Measurements from ENCODE around the gene NFIB. TPM values are rescaled to one million over a fixed set of nuclear protein-coding genes. Genes with fewer than 3 reads are reported as not detected.

Gene NFIB
- total and polyA plus RNA-seq, 2 experiments from 2014 or later = 15.2 to 27.3 TPM

DNA sequence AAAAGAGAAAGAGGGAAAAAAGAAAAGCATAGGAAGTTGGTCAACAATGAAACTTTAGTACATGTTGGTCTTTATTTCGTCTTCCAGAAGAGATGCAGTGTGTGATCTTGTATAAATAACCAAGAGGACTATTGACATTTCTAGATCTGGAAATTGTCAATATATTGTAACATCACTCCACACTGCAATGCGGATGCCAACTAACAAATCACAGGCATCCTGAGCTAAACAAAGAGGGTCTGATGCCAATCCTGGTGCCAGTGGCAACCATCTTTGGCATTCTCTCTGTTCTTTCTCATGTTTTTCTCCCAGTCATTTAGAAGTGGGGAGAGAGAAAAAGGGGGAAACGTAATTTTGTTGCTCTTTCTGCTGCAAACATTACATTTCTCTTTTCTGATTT, 9.7 kb downstream of the NFIB start:
- Histone ChIP-seq H3K27ac (no peak overlapping the region), H3K4me1 (ENCODE audit: insufficient read depth) (peaks cover 31% of the 10 kb centered on the region), H3K36me3 (replicated peaks; ENCODE audit: insufficient read depth, low read depth) (no peaks in the 10 kb centered on the region), H3K9me2 (replicated peaks; ENCODE audit: insufficient read depth) (no peaks in the 10 kb centered on the region), H3K9me3 (ENCODE audit: low read depth) (no peaks in the 10 kb centered on the region), H3K79me2 (peaks cover 100% of the 10 kb centered on the region), H3K27me3 (no peaks in the 10 kb centered on the region), H4K20me1 (ENCODE audit: insufficient read depth, poor library complexity, severe bottlenecking) (peaks cover 46% of the 10 kb centered on the region), H3K4me2 (no peak overlapping the region), H3K4me3 (no peak overlapping the region), H2AFZ (no peak overlapping the region)
- no peak for TF ChIP-seq EZH2 (IDR thresholded peaks at IDR 0.05; ENCODE audit: borderline replicate concordance)
- TF ChIP-seq, protein P1, sequence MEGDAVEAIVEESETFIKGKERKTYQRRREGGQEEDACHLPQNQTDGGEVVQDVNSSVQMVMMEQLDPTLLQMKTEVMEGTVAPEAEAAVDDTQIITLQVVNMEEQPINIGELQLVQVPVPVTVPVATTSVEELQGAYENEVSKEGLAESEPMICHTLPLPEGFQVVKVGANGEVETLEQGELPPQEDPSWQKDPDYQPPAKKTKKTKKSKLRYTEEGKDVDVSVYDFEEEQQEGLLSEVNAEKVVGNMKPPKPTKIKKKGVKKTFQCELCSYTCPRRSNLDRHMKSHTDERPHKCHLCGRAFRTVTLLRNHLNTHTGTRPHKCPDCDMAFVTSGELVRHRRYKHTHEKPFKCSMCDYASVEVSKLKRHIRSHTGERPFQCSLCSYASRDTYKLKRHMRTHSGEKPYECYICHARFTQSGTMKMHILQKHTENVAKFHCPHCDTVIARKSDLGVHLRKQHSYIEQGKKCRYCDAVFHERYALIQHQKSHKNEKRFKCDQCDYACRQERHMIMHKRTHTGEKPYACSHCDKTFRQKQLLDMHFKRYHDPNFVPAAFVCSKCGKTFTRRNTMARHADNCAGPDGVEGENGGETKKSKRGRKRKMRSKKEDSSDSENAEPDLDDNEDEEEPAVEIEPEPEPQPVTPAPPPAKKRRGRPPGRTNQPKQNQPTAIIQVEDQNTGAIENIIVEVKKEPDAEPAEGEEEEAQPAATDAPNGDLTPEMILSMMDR (IDR thresholded peaks at IDR 0.05; ENCODE audit: poor library complexity) = no peak
- no peak for TF ChIP-seq EZH2phosphoT487 (IDR thresholded peaks at IDR 0.05; ENCODE audit: low read depth, severe bottlenecking, unreplicated experiment)
- no peak for DNase-seq (ENCODE audit: low spot score)
- 84% methylated on average over 3 of the region's 3 CpGs for WGBS (ENCODE audit: low lambda C conversion rate, missing lambda C conversion rate)

DNA sequence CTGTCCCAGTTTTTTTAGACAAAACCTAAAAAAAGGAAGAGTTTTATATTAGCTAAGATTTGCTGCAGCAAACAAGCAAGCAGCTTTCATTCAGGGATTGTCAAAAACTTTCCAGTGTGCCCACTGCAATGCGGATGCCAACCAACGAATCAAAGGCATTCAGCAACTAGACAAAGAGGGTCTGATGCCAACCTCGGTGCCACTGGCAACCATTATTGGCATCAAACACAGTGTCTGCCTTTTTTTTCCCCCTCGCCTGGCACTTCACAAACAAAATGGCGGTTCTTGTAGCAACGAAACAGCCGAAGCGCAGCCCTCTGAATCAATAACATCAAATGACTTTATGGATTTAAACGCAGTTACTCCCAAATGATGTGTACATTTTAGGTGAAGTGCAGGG, 10.4 kb downstream of the NFIB start:
- H4K20me1 ChIP-seq (ENCODE audit: insufficient read depth, poor library complexity, severe bottlenecking) = peaks cover 54% of the 10 kb centered on the region
- peaks cover 31% of the 10 kb centered on the region for H3K4me1 ChIP-seq (ENCODE audit: insufficient read depth)
- no peak for TF ChIP-seq EZH2 (IDR thresholded peaks at IDR 0.05; ENCODE audit: borderline replicate concordance)
- no peak for TF ChIP-seq EZH2phosphoT487 (IDR thresholded peaks at IDR 0.05; ENCODE audit: low read depth, severe bottlenecking, unreplicated experiment)
- TF ChIP-seq, protein P1 (IDR thresholded peaks at IDR 0.05; ENCODE audit: poor library complexity) = no peak
- DNase-seq (ENCODE audit: low spot score) = no peak
- H3K79me2 ChIP-seq = peaks cover 100% of the 10 kb centered on the region
- H3K36me3 ChIP-seq (replicated peaks; ENCODE audit: insufficient read depth, low read depth) = no peaks in the 10 kb centered on the region
- no peak overlapping the region for H3K4me3 ChIP-seq
- H3K27me3 ChIP-seq = no peaks in the 10 kb centered on the region
- H3K9me3 ChIP-seq (ENCODE audit: low read depth) = no peaks in the 10 kb centered on the region
- no peak overlapping the region for H3K4me2 ChIP-seq
- H2AFZ ChIP-seq = no peak overlapping the region
- 97% methylated on average over 9 of the region's 9 CpGs for WGBS (ENCODE audit: low lambda C conversion rate, missing lambda C conversion rate)
- no peaks in the 10 kb centered on the region for H3K9me2 ChIP-seq (replicated peaks; ENCODE audit: insufficient read depth)
- no peak overlapping the region for H3K27ac ChIP-seq

DNA sequence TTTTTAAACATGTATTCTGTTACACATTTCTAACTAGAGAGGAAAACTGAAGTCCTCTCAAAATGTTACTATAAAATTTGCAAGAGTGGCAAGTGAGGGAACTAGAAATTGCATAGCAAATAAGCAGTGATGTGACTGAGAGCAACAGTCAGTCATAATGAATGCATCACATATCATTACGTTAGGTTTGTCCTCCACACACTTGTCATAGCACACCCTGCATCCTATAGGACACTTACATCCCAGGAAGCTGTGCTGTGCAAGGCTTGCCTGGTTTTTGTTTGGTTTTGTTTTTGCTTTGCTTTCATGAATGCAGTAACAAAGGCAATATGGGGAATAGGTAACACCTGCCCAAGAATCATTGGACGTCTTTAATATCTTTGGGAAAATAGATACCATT, 10.8 kb downstream of the NFIB start:
- no peak for TF ChIP-seq EZH2phosphoT487 (IDR thresholded peaks at IDR 0.05; ENCODE audit: low read depth, severe bottlenecking, unreplicated experiment)
- TF ChIP-seq, protein P1 (IDR thresholded peaks at IDR 0.05; ENCODE audit: poor library complexity) = no peak
- TF ChIP-seq EZH2 (IDR thresholded peaks at IDR 0.05; ENCODE audit: borderline replicate concordance) = no peak
- Histone ChIP-seq H3K4me1 (ENCODE audit: insufficient read depth) (peaks cover 31% of the 10 kb centered on the region), H3K27ac (no peak overlapping the region)

DNA sequence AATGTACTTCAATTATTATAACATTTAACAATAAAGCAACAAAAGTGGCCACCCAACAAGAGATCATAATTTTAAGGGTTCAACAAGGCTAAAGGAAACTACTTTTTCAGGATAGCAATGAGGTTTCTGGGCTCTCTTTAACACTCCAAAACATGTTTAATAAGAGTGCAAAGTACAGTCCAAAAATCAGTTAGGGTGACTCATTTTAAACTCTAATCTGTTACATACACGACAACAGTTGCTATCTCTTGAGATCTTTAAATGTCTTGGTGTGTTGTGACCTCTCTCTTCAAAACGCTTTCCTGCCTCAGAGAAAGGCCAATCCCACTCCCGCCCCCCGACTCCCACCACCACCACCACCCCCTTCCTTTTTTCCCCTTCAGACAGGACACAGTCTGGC, 11.5 kb downstream of the NFIB start:
- Histone ChIP-seq H3K4me3 (no peak overlapping the region), H3K9me3 (ENCODE audit: low read depth) (no peaks in the 10 kb centered on the region), H3K9me2 (replicated peaks; ENCODE audit: insufficient read depth) (no peaks in the 10 kb centered on the region), H2AFZ (no peak overlapping the region), H3K27me3 (no peaks in the 10 kb centered on the region), H3K36me3 (replicated peaks; ENCODE audit: insufficient read depth, low read depth) (no peaks in the 10 kb centered on the region), H3K4me1 (ENCODE audit: insufficient read depth) (peaks cover 24% of the 10 kb centered on the region), H4K20me1 (ENCODE audit: insufficient read depth, poor library complexity, severe bottlenecking) (peaks cover 53% of the 10 kb centered on the region), H3K79me2 (peaks cover 100% of the 10 kb centered on the region), H3K4me2 (peak overlapping the region; percentile 38), H3K27ac (no peak overlapping the region)
- 42% methylated on average over 3 of the region's 4 CpGs for WGBS (ENCODE audit: low lambda C conversion rate, missing lambda C conversion rate)
- no peak for DNase-seq (ENCODE audit: low spot score)
- TF ChIP-seq, protein P1 (IDR thresholded peaks at IDR 0.05; ENCODE audit: poor library complexity) = no peak
- no peak for TF ChIP-seq EZH2 (IDR thresholded peaks at IDR 0.05; ENCODE audit: borderline replicate concordance)
- no peak for TF ChIP-seq EZH2phosphoT487 (IDR thresholded peaks at IDR 0.05; ENCODE audit: low read depth, severe bottlenecking, unreplicated experiment)

More for the DNA sequence above, 10.8 kb downstream of the NFIB start:
- no peaks in the 10 kb centered on the region for H3K9me2 ChIP-seq (replicated peaks; ENCODE audit: insufficient read depth)
- H3K36me3 ChIP-seq (replicated peaks; ENCODE audit: insufficient read depth, low read depth) = no peaks in the 10 kb centered on the region
- H2AFZ ChIP-seq = no peak overlapping the region
- no peak overlapping the region for H3K4me2 ChIP-seq
- no peaks in the 10 kb centered on the region for H3K9me3 ChIP-seq (ENCODE audit: low read depth)
- DNase-seq (ENCODE audit: low spot score) = no peak
- peaks cover 100% of the 10 kb centered on the region for H3K79me2 ChIP-seq
- H3K4me3 ChIP-seq = no peak overlapping the region
- 83% methylated on average over 2 of the region's 2 CpGs for WGBS (ENCODE audit: low lambda C conversion rate, missing lambda C conversion rate)
- peaks cover 57% of the 10 kb centered on the region for H4K20me1 ChIP-seq (ENCODE audit: insufficient read depth, poor library complexity, severe bottlenecking)
- H3K27me3 ChIP-seq = no peaks in the 10 kb centered on the region

Measured in hepatocyte (in vitro differentiated cells).